COLO668 (cell line): ENCODE measurements around the gene BDKRB1.
"Not testable (repeated sequence)": the region's sequence is repeated elsewhere in the genome, so short reads cannot be mapped to it uniquely, and the experiment has no call there.

Source experiments
- DNase-seq: peaks from one replicate; lab custom pipeline; 2025; ENCODE audit not compliant: unreplicated experiment; lab: John Stamatoyannopoulos, UW

BDKRB1 gene

DNA sequence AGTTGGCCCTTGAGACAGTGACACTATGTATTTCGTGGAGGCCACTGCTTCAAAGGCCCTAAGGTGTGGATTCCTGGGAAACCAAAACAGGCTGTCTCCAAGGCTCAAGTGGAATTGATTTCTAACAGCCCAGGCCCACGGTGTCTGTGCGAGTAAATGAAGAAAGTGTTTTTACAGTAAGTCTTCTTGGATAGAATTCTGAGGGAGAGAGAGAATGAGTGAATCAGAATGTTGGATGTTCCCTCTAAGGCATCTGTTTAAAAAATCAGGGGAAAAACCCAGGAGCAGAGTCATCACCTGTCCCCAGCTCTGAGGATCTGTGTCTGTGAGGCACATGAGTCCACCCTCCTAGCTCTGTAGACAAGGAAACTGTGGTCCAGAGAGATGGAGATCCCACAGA, 22.3 kb upstream of the BDKRB1 start:
- DNase-seq = no peak

DNA sequence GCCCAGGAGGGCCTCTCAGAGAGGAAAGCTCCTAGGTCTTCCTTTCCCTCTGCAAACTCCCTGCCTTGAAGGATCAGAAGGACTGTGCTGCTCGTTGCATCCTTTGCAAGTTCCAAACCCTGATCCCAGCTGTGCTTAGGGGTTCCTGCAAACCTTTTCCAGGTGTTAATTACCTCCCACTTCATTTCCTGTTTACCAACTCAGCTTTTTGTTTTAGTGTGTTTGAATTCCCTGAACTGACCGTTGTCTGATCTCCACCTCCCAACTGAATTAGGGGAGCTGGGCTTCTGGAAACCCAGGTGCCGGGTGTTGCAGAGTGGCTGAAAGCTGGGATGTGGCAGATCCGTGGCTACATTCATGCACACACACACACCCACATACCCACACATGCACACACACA, 20.6 kb upstream of the BDKRB1 start:
- DNase-seq = no peak

DNA sequence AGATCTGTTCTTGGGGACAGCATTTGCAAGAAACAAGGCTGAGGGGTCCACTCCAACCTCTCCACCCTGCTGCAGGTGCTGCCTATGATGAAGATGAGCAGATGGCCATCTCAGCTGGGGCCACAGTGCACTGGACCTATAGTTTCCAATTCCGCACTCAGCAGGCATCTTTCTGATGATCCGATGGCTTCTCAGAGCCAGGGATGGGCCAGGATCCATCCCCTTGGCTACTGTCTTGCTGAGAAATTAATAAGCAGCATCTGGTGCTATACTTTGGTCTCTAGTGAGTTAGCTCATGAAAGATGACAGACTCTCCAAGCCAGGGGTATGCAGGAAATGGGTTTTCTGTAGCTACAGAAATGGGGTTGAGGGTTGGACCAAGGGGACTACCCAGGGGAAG, 18.4 kb upstream of the BDKRB1 start:
- no peak for DNase-seq

DNA sequence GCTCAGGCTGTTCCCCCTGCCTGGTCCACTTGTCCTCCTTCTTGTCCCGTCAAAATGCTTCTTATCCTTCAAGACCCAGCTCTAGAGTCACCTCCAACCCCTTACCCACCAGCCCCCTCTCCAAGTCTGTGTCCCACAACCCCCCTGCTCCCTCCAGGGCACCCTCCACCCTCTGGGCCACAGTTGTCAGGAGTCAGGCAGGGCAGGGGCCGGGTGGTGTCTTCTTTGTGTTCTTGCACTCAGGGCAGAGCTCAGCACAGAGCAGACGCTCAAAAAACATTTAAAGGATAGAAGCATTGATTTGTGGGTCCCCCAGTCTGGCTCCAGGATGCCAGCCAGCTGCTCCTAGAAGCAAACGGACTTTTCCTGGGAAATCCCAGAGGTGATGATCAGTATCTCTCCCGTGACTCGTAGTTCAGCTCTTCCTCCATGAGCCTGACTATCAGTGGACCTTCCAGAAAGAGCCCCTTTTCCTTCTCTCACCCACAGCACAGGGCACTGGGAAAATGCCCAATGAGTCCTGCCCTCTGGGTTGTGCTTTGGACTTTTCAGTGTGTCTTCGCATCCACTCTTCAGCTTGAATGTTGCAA, 17.2 kb upstream of the BDKRB1 start:
- DNase-seq = no peak

DNA sequence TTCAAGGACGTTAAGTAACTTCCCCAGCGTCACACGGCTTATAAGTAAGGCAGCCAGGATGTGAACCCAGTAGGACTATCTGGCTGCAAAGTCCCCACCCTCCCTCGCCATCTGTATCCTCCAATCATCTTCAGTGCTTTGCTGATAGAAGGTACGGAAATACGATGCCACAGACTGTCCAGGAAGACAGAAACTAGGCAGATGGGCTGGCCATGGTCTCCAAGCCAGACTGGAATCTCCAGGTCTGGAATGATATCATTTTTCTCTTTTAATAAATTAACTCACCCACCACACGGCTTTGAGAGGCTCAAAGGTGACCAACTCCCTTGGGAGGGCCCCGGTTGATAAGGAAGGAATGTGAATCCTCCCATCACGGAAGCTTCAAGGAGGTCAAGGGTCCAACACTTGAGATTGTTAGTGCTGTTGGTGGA, 16.3 kb upstream of the BDKRB1 start:
- no peak for DNase-seq

DNA sequence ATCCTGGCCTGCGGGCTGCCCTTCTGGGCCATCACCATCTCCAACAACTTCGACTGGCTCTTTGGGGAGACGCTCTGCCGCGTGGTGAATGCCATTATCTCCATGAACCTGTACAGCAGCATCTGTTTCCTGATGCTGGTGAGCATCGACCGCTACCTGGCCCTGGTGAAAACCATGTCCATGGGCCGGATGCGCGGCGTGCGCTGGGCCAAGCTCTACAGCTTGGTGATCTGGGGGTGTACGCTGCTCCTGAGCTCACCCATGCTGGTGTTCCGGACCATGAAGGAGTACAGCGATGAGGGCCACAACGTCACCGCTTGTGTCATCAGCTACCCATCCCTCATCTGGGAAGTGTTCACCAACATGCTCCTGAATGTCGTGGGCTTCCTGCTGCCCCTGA, 15.4 kb upstream of the BDKRB1 start:
- no peak for DNase-seq

DNA sequence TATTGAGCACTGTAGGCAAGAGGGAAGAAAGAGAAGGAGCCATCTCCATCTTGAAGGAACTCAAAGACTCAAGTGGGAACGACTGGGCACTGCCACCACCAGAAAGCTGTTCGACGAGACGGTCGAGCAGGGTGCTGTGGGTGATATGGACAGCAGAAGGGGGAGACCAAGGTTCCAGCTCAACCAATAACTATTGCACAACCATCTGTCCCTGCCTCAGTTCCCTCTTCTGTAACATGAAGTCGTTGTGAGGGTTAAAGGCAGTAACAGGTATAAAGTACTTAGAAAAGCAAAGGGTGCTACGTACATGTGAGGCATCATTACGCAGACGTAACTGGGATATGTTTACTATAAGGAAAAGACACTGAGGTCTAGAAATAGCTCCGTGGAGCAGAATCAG, 13.9 kb upstream of the BDKRB1 start:
- DNase-seq = no peak

DNA sequence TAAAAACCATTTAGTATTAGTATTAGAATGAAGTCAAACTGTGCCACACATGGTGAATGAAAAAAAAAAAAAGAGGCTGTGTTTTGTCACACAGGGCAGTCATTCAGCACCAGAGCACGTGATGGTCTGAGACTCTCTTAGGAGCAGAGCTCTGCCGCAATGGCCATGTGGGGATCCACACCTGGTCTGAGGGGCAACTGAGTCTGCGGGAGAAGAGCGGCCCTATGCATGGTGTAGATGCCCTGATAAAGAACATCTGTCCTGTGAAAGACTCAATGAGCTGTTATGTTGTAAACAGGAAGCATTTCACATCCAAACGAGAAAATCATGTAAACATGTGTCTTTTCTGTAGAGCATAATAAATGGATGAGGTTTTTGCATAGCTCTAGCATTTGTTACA, 12.2 kb upstream of the BDKRB1 start:
- DNase-seq = no peak

DNA sequence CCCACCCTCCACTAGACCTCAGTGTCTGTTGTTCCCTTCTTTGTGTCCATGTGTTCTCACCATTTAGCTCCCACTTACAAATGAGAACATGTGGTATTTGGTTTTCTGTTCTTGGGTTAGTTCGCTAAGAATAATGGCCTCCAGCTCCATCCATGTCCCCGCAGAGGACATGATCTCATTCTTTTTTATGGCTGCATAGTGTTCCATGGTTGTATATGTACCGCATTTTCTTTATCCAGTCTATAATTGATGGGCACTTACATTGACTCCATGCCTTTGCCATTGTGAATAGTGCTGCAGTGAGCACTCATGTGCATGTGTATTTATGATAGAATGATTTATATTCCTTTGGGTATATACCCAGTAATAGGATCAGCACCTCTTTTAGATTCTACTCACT, 10.9 kb upstream of the BDKRB1 start:
- DNase-seq = not testable (repeated sequence)

DNA sequence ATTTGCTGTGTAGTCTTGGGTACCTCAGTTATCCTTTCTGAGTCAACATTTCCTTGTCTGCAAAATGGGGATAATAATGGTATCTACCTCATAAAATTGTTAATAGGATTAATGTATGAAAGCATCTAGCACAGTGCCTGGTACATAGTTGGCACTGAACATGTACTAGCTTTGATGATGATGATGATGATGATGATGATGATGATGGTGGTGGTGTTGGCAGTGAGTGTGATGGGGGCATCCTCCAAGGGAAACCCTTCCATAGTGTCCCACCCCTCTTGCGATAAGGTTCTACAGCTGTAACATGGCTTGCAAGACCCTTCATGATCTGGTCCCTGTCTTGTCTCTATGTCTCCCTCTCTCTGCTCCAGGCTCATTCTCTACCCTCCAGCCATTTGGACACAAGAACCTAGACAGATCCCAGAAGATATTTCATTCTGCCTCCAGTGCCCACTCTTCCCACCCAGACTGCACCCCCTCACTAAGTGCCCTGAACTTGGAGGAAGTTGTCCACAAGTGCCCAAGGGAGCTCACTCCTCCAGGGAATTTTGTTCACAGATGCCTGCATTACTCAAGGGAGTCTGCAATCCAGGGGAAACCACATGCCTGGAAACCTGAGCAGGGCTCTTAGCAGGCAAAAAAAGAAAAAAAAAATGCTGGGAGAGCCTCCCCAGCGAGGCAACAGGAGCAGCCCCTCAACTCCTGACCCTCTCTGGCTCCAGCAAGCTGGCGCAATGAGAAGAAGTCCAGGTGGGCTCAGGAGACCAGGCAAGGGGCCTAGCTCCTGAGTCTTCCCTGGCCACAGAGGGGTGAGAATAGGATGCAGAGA, 10.1 kb upstream of the BDKRB1 start:
- DNase-seq = no peak

DNA sequence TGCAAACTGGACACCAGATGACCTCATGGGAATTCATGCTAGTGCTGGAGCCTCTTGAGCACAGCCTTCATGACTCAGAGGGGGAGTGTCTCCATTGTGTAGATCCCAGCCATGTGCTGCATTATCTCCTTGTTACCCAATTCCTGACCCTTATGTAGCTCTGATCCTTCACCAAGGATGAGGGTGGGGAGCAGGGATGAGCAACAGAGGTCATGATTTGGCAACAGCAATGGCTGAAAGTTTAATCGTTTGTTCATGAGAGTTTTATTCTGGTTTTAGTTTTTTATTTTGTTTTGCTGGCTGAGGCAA, 9.5 kb upstream of the BDKRB1 start:
- DNase-seq = peak; percentile 28

DNA sequence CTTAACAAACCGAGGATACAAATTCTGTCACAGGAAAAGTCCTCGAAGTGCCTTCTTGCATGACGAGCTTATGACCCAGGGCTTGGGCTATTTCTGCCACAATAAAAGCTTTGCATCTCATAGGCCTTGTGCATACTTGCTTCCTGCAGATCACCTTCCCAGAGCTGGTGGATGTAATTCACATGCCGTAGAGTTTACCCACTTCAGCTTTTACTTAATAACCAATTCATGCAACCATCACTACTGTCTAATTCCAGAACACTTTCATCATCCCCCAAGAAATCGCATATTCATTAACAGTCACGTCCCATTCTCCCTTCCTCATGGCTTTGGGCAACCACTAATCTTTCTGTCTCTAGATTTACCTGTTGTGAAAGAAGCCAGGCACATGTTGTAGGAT, 9.0 kb upstream of the BDKRB1 start:
- no peak for DNase-seq

DNA sequence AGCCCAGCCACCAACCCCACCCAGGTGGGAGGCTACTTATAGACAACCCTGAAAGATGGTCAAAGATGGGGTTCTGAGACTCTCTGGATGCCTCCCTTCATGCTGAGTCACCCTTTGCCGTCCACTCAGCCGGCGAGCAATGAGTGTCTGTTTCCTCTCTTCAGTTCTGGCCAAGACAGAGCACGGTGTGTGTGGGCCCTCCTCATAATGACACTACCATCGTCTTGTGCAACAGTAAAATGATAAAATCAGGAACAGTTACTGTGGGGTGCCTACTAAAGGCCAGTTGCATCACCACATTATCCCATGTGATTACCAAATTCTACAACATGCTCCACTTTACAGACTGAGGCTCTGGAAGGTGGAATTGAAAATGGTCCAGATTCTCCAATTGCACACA, 7.0 kb upstream of the BDKRB1 start:
- DNase-seq = no peak

DNA sequence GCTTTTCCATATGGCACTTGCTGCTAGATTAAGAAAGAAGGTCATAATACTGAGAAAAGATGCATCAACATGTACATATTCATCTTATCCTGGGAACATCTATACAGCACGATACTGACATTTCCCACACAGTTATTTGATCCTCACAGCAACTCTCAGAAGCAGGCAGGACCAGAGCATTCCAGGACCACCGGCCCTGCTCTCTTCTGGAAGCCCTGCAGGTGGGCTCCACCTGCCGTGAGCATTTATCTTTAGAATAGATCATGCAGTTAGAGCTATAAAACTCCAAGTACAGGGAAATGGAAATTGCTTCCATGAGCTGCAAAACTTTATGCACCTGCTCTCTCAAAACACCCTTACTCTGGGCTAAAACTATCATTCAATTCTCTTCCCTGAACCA, 5.5 kb upstream of the BDKRB1 start:
- DNase-seq = no peak

DNA sequence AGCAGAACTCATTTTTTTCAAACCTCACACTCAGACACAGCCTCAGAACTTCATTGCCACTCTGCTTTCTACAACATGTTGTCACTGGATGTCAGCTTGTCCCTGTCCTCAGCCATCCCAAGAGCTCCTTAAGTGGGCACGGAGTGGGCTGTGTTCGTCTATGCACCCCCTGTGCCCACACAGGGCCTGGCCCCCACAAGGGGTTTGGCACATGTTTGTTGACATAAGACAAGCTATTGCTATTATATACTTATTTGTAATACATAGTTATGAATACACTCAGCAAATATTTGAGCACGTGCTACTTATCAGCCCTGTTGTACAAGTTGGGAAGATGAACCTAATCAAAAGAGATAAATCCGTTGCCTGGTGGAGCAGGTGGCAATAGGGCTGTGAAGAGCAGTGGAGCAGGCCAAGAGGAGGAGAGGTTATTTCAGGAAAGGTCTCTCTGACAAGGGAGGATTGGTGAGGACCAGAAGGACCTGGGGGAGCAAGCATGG, 4.3 kb upstream of the BDKRB1 start:
- DNase-seq = peak; percentile 43

DNA sequence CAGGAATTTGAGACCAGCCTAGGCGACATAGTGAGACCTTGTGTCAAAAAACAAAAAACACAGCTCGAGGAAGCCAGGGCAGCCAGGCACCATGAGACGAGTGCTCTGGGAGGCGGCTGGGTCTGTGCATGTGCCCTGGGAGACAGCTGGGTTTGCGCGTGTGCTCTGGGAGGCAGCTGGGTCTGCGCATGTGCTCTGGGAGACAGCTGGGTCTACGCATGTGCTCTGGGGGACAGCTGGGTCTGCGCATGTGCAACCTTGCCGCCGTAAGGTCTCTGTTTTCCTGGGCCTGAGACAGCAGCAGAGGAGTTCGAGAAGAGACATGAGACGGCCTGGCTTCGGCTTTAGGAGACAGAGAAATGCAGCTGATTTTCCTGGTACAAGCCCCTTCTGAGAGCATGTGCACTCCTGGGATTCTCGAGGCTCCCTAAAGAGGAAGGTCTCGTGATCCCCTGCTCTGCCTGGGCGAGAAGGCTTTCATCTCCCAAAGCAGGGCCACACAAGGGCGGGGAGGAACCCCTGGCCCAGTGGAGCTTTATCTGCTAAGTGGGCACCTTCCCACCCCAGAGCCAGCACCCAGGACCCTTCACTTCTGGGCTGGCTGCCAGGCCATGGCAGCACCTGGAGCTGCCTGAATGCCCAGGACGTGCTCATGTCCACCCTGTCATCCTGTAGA, 3.5 kb upstream of the BDKRB1 start:
- DNase-seq = peak; percentile 72

DNA sequence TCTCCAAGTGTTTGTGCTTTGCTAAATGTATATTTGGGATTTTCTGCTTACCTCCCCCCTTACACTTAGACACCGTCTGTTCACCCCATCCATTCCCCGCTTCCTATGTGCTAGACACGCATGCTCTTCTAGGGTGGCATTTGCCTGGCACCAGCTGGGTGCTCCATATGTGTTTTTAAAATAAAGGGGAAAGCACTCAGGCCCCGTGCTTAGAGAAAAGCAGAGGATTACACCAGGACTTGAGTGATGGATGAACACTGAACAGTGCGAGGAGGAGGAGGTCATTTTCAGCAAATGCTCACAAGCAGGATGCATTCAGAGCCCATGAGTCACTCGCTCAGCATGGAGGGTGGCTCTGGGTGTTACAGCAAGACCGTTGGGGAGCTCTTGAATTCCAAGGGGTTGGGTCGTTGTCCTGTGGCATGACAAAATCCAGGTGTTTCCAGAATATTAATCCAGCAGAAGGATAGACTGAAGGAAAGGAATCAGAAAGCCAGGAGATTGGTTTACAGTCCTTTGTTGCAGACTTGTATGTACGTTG, 2.9 kb upstream of the BDKRB1 start:
- peak; percentile 54 for DNase-seq

DNA sequence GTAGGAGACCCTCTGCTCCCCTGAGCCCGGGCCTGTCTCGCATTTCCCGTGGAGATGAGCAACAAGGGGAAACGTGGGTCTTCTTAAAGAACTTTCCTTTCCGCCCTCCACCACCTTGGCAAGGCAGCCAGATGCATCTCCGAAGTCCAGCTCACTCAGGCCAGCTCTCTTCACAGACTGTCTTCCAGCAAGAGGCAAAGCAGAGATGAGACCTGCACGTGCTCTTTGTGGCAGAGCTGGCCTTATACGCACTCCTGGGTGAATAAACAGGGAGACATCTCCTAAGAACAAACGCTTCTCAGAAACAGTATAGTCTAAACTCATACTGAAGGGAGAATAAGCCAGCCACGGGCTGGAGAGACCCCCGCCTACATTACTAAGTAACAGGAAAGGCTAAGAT, 1.3 kb upstream of the BDKRB1 start:
- DNase-seq = no peak

DNA sequence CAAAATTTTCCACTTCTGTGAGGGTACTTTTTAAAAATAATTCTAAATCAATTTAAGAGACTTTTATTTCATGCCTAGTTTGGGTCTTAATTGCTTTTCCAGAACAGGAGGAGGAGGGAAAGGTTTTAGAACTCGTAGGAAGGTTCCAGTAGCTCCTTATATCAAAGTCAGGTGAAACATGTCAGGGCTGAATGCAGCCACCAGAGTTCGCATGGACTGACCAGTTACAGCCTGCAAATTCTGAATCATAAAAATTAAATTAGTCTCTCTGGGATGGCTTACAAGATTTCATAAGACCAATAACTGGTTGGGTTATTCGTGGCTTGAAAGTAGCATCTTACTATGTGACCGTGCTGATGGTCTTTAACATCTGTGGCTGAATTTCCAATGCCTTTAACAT, 397 bp downstream of the BDKRB1 start:
- no peak for DNase-seq

DNA sequence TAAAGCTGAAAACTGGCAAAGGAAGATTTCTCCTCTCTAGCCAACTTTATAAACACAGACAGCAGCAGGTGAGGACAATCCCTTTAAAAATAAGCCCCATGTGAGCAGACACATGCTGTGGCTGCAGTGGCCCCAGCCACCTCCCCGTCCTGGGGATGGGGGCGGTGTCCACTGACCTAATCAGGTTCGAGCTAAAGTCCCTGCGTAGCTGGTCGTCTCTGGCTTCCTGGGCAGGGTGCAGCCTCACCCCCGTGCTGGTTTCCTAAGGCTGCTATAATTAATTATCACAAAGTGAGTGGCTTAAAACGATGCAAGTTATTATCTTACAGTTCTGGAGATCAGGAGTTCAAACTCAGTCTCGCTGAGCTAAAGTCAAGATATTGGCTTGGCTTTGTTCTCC, 1.0 kb downstream of the BDKRB1 start:
- DNase-seq = no peak

DNA sequence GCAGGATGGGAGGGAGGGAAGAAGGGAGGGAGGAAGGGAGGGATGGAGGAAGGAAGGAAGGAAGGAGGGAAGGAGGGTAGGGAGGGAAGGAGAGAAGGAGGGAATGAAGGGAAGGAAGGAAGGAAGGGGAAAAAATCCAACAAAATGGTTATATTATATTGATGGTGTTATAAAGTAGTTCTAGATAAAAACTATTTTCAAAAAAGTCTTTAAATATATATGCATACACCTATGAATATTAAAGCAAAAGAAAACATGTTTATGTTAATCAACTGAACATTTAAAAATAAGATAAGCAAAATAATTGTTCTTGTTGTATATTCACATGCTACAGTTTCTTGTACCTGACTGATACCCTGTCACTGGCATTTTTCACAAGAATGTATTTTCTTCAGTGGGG, 1.9 kb downstream of the BDKRB1 start:
- no peak for DNase-seq

DNA sequence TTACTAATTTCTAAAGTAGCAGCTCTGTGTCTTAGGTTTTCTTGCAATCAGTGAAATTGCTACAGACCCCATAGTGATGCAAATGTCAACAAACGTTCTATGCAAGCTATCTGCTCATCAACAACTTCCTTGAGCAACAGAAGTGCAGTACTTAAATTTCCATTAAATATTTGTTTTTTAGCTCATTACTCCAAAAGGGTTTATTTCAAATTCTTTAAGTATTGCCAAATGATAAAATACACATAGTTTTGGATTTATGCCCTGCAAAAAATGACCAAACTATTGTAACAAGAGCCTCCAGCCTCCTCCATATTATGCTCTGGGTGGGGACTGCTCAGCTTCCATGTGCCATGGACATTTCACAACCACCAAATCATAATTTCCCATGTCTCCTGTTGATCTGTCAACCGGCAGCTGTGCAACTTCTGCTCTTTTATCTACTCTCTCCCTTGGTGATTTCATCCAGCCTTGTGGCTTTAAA, 4.4 kb downstream of the BDKRB1 start:
- DNase-seq = peak; percentile 46
